Activated T-helper 1 cell treated with anti-CD3 and anti-CD28 coated beads, Interleukin-12 subunit alpha, Interleukin-12 subunit beta, Interleukin-2, Interleukin-4 antibody, amounts not matched to agents 30 ng/mL and 10 ng/mL and 1 ng/mL, durations not matched to agents 14 hours and 24 hours and 36 hours (primary cell): Measurements from ENCODE around the gene PTPN20. TPM values are rescaled to one million over a fixed set of nuclear protein-coding genes. Genes with fewer than 3 reads are reported as not detected.

Source experiments
- DNase-seq: peaks from one replicate; pipeline ENCODE4 v3.0.0; 2021; ENCODE audit warnings: low spot score
- H3K27ac Mint-ChIP-seq: one replicate; pipeline ENCODE4 v1.8.0; 2021; ENCODE audit warnings: mild to moderate bottlenecking, mixed read lengths
- H3K27me3 Mint-ChIP-seq: one replicate; pipeline ENCODE4 v1.8.0; 2022; ENCODE audit warnings: mild to moderate bottlenecking, moderate library complexity, mixed read lengths; ENCODE audit not compliant: insufficient read depth
- H3K36me3 Mint-ChIP-seq: one replicate; pipeline ENCODE4 v1.8.0; 2021; ENCODE audit warnings: low read depth, mixed read lengths
- H3K4me1 Mint-ChIP-seq: one replicate; pipeline ENCODE4 v1.8.0; 2021; ENCODE audit warnings: low read depth, mixed read lengths
- H3K4me3 Mint-ChIP-seq: one replicate; pipeline ENCODE4 v1.8.0; 2021; ENCODE audit warnings: mild to moderate bottlenecking, moderate library complexity, mixed read lengths
- H3K9me3 Mint-ChIP-seq: one replicate; pipeline ENCODE4 v1.8.0; 2021; ENCODE audit warnings: mixed read lengths
- intact Hi-C: fragments of 100-400 bp; cut with micrococcal nuclease; formaldehyde crosslinking; loops from one replicate; pipeline ENCODE4 v1.15.1; 2024
- total RNA-seq: library from RNA; stranded (reverse); gene quantifications from 2 replicates; pipeline ENCODE4 v1.2.3, GENCODE V29; 2022

The PTPN20 gene
- total RNA-seq, 1 donor from 2014 or later: 0.21 TPM

DNA sequence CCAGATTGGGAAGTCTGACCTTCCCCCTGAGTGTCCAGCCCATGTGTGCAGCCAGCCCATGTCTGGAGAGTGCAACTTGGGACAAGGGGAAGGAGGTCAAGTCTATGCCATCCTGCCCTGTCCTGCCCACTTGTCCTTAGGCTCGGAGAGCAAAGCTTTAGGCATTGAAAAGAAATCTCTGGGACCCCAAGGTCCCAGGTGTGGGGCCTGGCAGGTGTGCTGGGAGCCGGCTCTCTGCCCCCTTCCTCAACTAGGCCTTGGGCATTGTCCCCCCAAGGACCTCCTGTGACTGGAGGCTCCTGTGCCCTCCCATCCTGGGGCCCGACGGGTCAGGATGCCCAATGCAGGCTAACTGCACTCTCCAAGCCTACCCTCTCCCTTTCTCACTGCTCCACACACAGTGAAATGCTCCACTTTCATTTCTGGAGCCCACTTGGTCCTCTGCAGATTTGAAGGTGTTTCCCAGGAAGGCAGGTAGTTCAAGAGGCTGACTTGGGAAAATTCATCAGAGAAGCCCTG lies 124.7 kb downstream of the PTPN20 start:
- Mint-ChIP-seq H3K36me3 (no peaks in the 10 kb centered on the region), H3K9me3 (no peaks in the 10 kb centered on the region), H3K4me1 (no peaks in the 10 kb centered on the region), H3K27me3 (peaks cover 8% of the 10 kb centered on the region), H3K4me3 (no peak overlapping the region), H3K27ac (no peak overlapping the region)
- intact Hi-C loops: no loop called here
- DNase-seq: no peak

DNA sequence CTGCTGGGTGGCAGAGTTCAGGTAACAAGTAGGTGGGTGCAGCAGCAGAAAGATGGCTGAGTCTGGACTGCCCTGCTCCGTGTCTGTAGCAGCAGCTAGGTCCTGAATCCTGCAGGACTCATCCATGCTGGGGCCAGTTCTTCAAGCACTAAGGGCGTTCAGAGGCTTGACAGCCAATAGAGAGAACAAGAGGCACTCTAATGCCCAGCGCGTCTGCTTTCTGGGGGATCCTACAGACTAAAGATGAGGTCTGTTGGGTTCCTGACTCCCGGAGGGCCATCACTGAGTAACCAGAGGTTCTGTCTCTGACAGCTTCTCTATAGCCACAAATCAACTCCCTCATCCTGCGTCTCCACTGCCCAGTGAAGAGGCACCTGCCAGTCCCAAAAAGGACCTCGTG lies 125.5 kb downstream of the PTPN20 start:
- Mint-ChIP-seq H3K4me1 (no peaks in the 10 kb centered on the region), H3K36me3 (no peaks in the 10 kb centered on the region), H3K4me3 (no peak overlapping the region), H3K27me3 (peaks cover 8% of the 10 kb centered on the region), H3K27ac (no peak overlapping the region), H3K9me3 (no peaks in the 10 kb centered on the region)
- no peak for DNase-seq
- intact Hi-C loops: no loop called here

DNA sequence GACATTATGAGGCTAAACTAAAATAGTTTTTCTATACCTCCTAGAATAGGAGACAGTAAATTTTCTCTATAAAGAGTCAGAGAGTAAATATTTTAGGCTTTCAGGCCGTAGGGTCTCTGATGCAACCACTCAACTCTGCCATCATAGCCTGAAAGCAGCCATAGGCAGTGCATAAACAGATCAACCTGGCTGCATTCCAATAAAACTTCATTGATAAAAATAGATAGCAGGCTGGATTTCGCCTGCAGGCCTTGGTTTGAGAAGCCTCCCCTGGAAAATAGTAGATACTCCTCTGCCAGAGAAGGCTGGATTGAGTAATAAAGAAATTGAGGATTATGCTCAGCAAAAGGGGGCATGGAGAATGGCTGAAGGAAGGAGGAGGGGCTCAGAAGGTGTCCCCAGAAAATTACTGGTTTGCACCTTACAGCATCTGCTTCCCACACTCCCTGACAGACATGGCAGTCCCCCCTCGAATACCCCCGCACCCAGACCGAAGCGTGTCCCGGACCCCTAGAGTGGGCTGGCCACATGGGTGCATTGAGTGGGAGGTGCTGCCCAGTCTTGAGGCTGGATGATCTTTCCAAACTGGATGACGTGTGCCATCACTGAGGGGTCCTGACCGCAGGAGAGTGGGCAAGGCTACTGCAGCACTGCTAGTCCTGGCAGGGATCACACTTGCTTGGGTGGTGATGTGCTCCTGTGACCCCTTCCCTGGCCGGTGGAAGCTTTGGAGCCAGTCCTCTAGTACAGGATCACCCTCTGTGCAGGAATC lies 126.6 kb downstream of the PTPN20 start:
- Mint-ChIP-seq H3K27ac (no peak overlapping the region), H3K4me1 (no peaks in the 10 kb centered on the region), H3K9me3 (no peaks in the 10 kb centered on the region), H3K36me3 (no peaks in the 10 kb centered on the region), H3K4me3 (no peak overlapping the region), H3K27me3 (peaks cover 8% of the 10 kb centered on the region)
- DNase-seq: no peak
- intact Hi-C loops: no loop called here

DNA sequence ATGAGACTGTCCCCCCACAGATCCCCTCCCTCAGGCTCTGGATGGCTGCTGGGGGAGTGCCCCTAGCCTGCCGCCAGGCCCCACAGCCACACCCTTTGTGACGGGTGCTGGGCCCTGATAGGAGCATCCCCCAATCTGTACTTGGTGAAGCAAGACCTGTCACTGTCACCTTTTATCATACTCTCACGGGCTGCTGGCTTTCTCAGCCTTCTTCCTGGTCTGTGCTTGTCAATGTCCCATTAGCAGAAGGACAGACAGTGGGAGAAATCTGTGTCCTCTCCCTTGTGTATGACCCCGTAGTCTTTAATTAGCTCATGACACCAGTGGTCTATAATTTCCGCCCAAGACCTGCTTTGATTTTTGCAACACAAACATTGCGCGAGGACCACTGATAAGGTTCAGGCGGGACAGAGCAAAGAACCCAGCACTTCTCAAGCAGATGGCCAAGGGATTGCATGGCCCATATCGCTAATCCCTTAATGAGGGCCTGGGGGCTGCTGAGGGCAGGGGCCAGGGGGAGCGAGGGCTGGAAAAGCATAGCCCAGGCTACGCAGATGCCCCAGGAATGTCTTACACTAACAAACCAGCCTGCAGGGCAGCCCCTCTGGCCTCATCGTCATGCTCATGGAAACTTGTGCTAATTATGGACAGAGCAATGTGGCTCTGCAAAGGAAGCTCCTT lies 127.8 kb downstream of the PTPN20 start:
- intact Hi-C loops: no loop called here
- H3K4me1 Mint-ChIP-seq: no peaks in the 10 kb centered on the region
- no peak for DNase-seq
- no peaks in the 10 kb centered on the region for H3K36me3 Mint-ChIP-seq
- H3K9me3 Mint-ChIP-seq: no peaks in the 10 kb centered on the region
- no peak overlapping the region for H3K4me3 Mint-ChIP-seq
- H3K27ac Mint-ChIP-seq: no peak overlapping the region
- peaks cover 9% of the 10 kb centered on the region for H3K27me3 Mint-ChIP-seq

DNA sequence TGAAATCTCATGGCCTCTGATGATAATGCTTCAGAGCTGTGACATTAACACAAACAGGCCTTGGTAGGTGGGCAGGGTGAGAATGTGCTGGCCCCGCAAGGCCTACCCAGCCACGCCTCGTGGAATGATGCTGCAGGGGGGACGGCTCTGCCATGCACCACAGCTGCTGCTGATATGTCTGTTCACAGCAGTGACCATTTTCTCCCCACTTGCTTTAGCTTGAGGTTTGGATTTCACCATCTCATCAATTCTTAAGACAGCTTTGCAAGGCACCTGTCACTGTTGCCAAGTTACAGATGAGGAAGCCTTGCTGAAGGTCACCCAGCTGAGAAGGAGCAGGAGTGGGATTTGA lies 128.3 kb downstream of the PTPN20 start:
- intact Hi-C loops: no loop called here
- H3K36me3 Mint-ChIP-seq: no peaks in the 10 kb centered on the region
- H3K4me3 Mint-ChIP-seq: no peak overlapping the region
- DNase-seq: no peak
- no peaks in the 10 kb centered on the region for H3K4me1 Mint-ChIP-seq
- H3K27ac Mint-ChIP-seq: no peak overlapping the region
- peaks cover 9% of the 10 kb centered on the region for H3K27me3 Mint-ChIP-seq
- H3K9me3 Mint-ChIP-seq: no peaks in the 10 kb centered on the region

DNA sequence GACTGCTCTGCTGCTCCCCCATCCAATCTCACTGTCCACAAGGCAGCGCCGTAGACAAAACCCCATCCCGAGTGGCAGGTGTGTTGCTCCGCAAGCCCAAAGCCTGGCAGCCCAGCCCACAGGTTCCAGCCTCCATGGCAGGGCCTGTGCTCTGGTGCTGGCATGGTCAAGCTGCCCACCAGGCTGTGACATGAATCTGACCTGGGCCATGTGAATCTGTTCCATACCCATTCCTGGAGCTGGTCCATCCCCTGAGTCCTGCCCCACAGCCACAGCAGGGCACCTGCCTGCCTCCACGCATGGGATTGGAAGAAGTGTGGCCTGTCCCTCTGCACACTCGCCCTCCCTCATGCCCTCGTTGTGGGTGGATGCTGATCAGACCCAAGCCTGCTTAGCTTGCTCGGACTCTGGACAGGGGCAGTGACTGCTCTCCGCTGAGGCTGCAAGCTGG lies 128.8 kb downstream of the PTPN20 start:
- H3K4me1 Mint-ChIP-seq: no peaks in the 10 kb centered on the region
- H3K27me3 Mint-ChIP-seq: peaks cover 9% of the 10 kb centered on the region
- DNase-seq: no peak
- H3K27ac Mint-ChIP-seq: no peak overlapping the region
- no peak overlapping the region for H3K4me3 Mint-ChIP-seq
- intact Hi-C loops: no loop called here
- no peaks in the 10 kb centered on the region for H3K9me3 Mint-ChIP-seq
- H3K36me3 Mint-ChIP-seq: no peaks in the 10 kb centered on the region

DNA sequence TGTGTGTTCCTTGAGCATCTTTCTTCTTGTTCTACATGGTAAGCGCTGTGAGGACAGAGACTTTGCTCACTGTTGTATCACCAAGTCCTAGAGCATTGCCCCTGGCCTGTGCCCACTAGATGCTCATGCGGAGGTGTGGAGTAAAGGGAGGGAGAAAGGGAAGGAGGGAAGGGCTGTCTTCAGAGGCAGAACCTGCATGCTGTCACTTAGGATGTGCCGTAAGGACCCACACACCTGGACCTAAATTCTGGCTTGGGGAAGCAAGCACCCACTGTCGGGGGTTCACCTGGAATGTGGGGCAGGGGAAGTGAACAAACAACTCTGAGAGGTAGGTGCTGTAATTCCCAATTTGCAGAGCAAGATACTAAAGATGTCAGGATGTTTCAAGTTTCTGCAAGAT lies 129.5 kb downstream of the PTPN20 start:
- H3K27ac Mint-ChIP-seq: no peak overlapping the region
- intact Hi-C loops: no loop called here
- H3K4me3 Mint-ChIP-seq: no peak overlapping the region

DNA sequence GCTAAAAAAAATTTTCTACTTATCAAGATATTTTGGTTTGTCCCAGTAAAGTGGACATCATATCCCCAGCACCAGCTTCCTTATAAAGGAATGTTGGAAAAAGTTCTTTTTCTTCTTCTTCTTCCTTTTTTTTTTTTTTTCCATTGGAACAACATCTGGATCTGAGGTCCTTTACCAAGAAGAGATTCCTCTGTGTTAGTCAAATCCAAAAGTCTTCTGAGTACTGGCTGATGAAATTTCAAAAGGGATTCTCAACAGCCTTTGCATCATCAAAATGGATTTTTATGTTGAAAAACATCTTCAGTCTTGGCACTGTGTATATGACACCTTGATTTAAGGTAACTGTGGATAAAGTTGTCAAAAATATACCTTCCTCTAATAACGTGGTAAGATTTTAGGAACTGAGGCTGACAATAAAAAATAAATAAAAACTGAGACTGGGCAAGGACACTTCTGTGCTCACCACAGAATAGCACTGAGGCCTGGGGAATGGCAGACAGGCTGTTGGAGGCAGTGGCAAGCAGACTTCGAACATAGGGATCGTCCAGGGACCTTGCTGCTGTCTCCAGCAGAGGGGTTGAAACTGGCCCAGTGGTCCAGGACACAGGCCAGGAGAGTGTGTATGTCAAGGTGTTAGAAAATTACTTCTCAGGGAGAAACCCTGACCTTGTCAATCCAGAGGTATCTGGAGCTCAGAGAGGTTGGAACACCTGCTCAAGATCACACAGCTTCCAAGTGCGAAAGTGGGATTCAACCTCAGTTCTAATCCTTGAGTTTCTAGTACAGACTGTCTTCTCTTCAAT lies 130.4 kb downstream of the PTPN20 start:
- no peaks in the 10 kb centered on the region for H3K9me3 Mint-ChIP-seq
- no peak for DNase-seq
- no peaks in the 10 kb centered on the region for H3K4me1 Mint-ChIP-seq
- no peaks in the 10 kb centered on the region for H3K36me3 Mint-ChIP-seq
- H3K4me3 Mint-ChIP-seq: no peak overlapping the region
- peaks cover 9% of the 10 kb centered on the region for H3K27me3 Mint-ChIP-seq
- intact Hi-C loops: no loop called here
- H3K27ac Mint-ChIP-seq: no peak overlapping the region

More for the DNA sequence above, 129.5 kb downstream of the PTPN20 start:
- H3K9me3 Mint-ChIP-seq: no peaks in the 10 kb centered on the region
- DNase-seq: no peak
- H3K4me1 Mint-ChIP-seq: no peaks in the 10 kb centered on the region
- H3K27me3 Mint-ChIP-seq: peaks cover 9% of the 10 kb centered on the region
- no peaks in the 10 kb centered on the region for H3K36me3 Mint-ChIP-seq

DNA sequence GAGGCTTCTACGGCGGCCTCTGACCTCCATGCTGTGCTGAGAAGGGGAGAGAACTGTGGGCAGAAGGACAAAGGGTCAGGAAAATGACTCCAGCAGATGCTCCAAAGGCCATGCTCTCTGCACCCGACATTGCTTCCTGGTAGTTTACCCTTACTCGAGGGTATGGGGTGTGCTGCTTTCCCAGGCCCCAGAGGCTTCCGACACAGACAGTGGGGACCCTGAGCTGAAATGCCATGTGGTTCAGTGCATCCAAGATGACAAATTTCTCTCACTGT lies 130.9 kb downstream of the PTPN20 start:
- DNase-seq: no peak
- intact Hi-C loops: no loop called here
- H3K9me3 Mint-ChIP-seq: no peaks in the 10 kb centered on the region
- no peak overlapping the region for H3K4me3 Mint-ChIP-seq
- no peaks in the 10 kb centered on the region for H3K4me1 Mint-ChIP-seq
- peaks cover 7% of the 10 kb centered on the region for H3K27me3 Mint-ChIP-seq
- H3K27ac Mint-ChIP-seq: no peak overlapping the region
- no peaks in the 10 kb centered on the region for H3K36me3 Mint-ChIP-seq

DNA sequence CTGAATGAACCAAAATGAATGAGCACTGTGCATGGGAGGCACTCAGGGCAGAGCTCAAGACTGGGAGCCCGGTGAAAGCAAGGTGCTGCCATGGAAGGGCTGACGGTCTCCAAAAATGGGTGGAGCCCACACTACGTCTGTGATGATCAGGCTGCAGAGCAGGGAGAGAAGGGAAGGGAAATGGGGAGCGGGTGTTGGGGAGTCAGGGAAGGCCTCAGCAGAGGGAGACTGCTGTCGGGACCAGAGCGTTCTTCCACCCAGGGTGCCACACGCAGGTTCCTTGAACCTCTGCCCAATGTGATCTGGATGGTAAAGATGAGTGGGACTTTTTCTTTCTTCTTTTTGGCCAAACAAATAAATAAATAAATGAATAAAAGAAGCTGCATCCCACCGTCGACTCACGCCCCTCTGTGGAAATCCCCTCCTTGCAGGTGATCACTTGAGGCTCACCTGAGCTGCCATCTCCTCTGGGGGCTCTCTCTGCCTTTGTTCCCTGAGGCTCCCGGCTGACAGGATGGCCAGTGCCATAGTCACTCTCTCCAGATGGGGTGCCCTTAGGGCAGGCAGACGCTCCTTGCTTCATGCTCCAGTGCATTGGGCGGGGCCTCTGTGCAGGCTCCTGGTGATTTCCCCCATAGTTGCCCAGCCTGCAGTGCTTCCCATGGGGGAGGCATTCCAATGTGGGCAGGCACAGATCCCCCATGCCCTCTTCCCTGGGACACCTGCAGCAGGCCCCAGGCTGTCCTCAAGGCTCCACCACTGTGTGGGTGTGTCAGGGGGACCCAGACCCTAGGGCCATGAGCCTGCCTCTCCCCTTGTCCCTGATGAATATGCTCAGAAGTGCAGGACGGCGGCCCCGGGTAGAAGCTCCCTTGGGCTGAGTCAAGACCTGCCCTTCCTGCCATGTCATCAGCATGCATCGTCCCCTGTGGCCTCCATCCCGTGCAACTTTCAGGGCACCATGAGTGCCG lies 131.8 kb downstream of the PTPN20 start:
- no peaks in the 10 kb centered on the region for H3K36me3 Mint-ChIP-seq
- intact Hi-C loops: no loop called here
- H3K4me1 Mint-ChIP-seq: peaks cover 4% of the 10 kb centered on the region
- H3K27ac Mint-ChIP-seq: no peak overlapping the region
- H3K4me3 Mint-ChIP-seq: no peak overlapping the region
- no peak for DNase-seq
- peaks cover 5% of the 10 kb centered on the region for H3K27me3 Mint-ChIP-seq
- H3K9me3 Mint-ChIP-seq: no peaks in the 10 kb centered on the region

DNA sequence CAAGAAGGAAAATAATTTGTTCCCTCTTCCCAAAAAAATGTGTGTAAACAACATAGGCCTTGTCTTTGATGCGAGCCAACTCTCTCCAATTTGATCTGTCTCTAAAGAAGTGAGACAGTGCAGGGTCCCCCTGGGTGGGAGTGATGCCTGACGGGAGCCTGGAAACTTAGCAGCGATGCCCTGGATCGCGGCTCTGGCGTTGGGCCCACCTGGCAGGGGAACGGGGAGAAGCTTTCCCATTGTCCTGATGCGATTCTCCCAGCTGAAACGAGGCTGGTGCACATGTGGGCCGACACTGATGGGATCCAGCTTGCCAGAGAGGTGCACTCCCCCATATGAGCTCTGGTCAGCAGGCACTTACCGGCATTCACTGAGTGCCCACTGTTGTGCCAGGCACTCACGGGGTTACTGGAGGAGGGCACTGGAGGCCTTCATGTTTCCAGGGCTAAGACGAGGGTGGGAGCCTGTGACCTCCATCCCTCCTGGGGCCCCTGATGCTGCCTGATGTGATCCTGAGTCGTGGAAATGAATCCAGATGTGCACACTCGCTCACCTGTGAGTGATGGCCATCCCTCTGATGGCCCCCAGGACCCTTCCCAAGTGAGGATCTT lies 132.8 kb downstream of the PTPN20 start:
- H3K4me1 Mint-ChIP-seq: peaks cover 4% of the 10 kb centered on the region
- DNase-seq: no peak
- H3K4me3 Mint-ChIP-seq: no peak overlapping the region
- intact Hi-C loops: no loop called here
- H3K36me3 Mint-ChIP-seq: no peaks in the 10 kb centered on the region
- H3K27ac Mint-ChIP-seq: no peak overlapping the region
- no peaks in the 10 kb centered on the region for H3K9me3 Mint-ChIP-seq
- H3K27me3 Mint-ChIP-seq: peaks cover 2% of the 10 kb centered on the region

DNA sequence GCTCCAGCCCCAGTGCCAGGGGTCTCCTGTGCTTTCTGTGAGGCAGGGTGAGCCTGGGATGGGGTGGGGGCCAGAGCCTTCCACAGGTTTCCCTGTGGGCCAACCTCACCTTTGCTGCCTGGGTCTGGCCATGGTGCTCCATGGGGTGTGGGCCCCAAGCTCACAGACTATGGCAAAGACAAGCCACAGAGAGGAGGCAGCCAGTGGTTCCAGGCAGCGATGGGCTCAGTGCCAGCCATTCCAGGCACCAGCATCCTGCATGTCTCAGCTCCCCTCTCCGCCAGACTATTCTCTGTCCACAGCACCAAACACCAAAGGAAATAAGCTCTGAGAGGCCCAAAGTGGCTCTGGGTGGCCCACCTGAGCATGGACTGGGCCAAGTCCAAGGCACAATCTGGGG lies 133.5 kb downstream of the PTPN20 start:
- intact Hi-C loops: loop anchor here (5.0 kb wide), 1 partner anchor 133 kb away; no protein-coding TSS in a partner anchor
- Mint-ChIP-seq H3K9me3 (no peaks in the 10 kb centered on the region), H3K4me3 (no peak overlapping the region), H3K27me3 (peaks cover 2% of the 10 kb centered on the region), H3K4me1 (peaks cover 4% of the 10 kb centered on the region), H3K27ac (no peak overlapping the region), H3K36me3 (no peaks in the 10 kb centered on the region)
- no peak for DNase-seq
